ENCODE data around the gene SAT1.
"Not testable (repeated sequence)": the region's sequence is repeated elsewhere in the genome, so short reads cannot be mapped to it uniquely, and the experiment has no call there.

Gene SAT1

DNA sequence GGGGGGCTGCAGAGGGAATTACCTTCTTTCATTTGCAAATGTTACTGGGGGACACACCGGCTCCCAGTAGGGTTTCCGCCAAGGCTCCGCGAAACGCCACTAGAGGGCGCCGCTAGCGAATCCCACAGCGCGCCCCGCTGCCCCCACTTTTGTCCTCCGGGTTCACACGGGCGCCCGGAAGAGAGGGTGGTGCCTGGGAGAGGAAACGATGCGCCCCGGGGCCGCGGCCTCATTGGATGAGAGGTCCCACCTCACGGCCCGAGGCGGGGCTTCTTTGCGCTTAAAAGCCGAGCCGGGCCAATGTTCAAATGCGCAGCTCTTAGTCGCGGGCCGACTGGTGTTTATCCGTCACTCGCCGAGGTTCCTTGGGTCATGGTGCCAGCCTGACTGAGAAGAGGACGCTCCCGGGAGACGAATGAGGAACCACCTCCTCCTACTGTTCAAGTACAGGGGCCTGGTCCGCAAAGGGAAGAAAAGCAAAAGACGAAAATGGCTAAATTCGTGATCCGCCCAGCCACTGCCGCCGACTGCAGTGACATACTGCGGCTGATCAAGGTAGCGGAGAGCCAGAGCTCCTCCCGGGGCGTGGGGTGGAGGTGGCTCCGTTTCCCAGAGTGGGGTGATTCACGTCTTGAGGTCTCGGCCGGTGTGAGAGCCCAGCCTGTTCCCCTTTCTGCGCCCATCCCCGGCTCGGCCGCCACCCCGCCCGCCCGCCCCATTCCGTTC, at the start of gene SAT1:
TSS of gene SAT1 (plus strand) at position 311 of the 726 bp plus-strand sequence. CDS start at position 490, 179 bp downstream.
- peak; percentile 12 to 95 (median 86) for DNase-seq

- no peak for DNase-seq
These were observed 46.9 kb upstream of the SAT1 start for GRCh38 chrX:23736030-23736429.

DNA sequence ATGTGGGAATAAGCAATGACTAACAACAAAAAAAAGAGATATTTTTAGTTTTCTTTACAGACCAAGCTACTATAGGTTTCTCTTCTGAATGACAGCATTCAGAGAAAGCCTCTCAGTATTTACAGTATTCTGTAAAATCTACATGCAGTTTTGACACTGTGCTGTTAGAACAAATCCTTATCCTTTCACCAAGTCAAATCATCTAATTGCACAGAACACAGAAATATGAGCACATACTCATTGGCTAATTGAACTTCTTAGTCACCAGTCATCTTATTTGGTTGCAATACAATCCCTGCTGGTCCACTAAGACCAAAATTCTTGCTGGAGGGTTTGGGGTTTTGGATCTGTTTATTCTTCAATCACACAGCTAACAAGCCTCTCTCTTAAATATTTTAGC, 45.6 kb upstream of the SAT1 start:
- no peak for DNase-seq

- DNase-seq: peak in 3 of 56 donors; percentile 0 to 5 (median 2)
These were observed 40.7 kb upstream of the SAT1 start for GRCh38 chrX:23742174-23742696.

- DNase-seq: peak in 55 of 56 donors; percentile 1 to 84 (median 57)
These were observed 40.0 kb upstream of the SAT1 start, which contains the start of gene ACOT9 for GRCh38 chrX:23742697-23743622. Gene ACOT9 (minus strand): TSS chrX:23743276. CDS start chrX:23743144, 132 bp downstream.

DNA sequence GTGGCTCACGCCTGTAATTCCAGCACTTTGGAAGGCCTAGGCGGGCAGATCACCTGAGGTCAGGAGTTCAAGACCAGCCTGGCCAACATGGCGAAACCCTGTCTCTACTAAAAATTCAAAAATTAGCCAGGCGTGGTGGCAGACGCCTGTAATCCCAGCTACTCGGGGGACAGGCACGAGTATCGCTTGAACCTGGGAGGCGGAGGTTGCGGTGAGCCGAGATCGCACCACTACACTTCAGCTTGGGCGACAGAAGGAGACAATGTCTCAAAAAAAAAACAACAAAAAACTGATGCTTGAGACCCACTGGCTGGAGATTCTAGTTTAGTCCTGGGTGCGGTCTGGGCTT, 39.4 kb upstream of the SAT1 start:
- DNase-seq: not testable (repeated sequence)

DNA sequence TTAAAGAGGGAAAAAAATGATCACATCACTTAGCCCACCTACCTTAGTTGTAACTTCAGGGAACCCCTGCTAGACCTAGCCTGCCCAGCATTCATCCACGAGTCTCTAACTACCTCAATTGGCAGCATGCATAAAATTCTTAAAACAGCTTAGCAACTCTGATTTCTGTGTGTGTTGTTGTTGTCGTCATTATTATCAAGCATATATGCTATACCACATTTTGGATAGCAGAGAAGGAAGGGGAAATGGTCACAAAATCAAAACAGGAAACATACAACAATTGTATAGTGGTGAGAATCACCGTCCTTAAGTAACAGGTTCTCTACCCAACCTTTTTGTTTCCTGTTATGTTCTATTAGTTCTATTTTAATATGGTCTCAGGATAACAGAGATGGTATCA, 37.2 kb upstream of the SAT1 start:
- no peak for DNase-seq

DNA sequence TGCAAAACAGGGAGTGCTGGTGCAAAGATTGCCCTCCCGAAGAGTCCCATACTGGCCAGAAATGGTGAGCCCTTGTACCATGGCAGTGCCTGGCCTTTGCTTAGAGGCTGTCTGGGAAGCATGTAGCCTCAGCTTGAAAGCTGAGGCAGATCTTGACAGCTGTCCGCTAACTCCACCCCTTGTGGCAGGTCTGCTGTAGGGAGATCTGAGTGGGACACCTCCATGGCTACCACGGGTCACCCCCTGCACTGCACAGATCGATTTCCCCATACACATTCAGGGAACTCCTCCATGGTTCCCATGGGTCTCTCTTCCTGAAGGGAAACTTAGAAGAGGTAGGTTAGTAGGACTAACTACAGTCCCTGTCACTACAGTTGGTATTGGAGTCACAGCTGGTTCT, 33.8 kb upstream of the SAT1 start:
- DNase-seq: no peak

- no peak for DNase-seq
These were observed 33.4 kb upstream of the SAT1 start for GRCh38 chrX:23749576-23749975.

- no peak for DNase-seq
These were observed 30.1 kb upstream of the SAT1 start for GRCh38 chrX:23752740-23753415.

GRCh38 chrX:23754664-23755063, 28.3 kb upstream of the SAT1 start:
- no peak for DNase-seq

GRCh38 chrX:23756165-23756564, 26.8 kb upstream of the SAT1 start:
- DNase-seq: peak in 18 of 56 donors; percentile 0 to 50 (median 1)

GRCh38 chrX:23759821-23760220, 23.2 kb upstream of the SAT1 start:
- no peak for DNase-seq

- DNase-seq: no peak
These were observed 18.6 kb upstream of the SAT1 start for GRCh38 chrX:23764188-23764984.

- no peak for DNase-seq
These were observed 17.5 kb upstream of the SAT1 start for GRCh38 chrX:23765449-23765848.

- no peak for DNase-seq
These were observed 17.1 kb upstream of the SAT1 start for GRCh38 chrX:23765868-23766267.

GRCh38 chrX:23766650-23767551, 16.1 kb upstream of the SAT1 start:
- no peak for DNase-seq

- no peak for DNase-seq
These were observed 12.8 kb upstream of the SAT1 start for GRCh38 chrX:23770142-23770541.

GRCh38 chrX:23771086-23771485, 11.9 kb upstream of the SAT1 start:
- not testable (repeated sequence) for DNase-seq
